HL-60 (cell line): ENCODE results near the gene P2RX2.

Experiments used
- POLR2AphosphoS5 ChIP-seq: IDR thresholded peaks from 2 replicates; pipeline ENCODE4 v1.6.1; 2012; ENCODE audit warnings: low read depth
- TF ChIP-seq, protein P1 (sequence below): IDR thresholded peaks from one replicate; pipeline ENCODE4 v1.5.1; 2011; ENCODE audit warnings: low read length, control low read depth, inconsistent platforms; ENCODE audit not compliant: insufficient read depth

DNA sequence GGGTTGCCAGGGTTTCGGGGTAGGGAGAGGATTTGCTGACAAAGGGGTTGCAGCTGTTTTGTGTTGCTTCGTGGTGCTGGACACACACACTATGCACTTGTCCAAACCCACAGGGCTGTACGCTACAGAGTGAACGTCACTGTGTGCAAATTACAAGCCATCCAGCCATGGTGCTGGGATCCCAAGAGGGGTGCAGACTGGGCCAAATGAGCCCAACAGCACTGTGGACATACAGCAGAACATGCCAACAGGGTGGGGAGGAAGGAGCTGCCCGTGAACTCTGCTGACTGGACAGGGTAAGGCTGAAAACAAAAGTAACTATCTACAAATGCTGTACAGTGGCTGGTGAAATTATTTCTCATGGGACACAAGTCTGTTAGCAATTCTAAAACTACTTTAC is 43.4 kb downstream of the P2RX2 start:
- TF ChIP-seq, protein P1, sequence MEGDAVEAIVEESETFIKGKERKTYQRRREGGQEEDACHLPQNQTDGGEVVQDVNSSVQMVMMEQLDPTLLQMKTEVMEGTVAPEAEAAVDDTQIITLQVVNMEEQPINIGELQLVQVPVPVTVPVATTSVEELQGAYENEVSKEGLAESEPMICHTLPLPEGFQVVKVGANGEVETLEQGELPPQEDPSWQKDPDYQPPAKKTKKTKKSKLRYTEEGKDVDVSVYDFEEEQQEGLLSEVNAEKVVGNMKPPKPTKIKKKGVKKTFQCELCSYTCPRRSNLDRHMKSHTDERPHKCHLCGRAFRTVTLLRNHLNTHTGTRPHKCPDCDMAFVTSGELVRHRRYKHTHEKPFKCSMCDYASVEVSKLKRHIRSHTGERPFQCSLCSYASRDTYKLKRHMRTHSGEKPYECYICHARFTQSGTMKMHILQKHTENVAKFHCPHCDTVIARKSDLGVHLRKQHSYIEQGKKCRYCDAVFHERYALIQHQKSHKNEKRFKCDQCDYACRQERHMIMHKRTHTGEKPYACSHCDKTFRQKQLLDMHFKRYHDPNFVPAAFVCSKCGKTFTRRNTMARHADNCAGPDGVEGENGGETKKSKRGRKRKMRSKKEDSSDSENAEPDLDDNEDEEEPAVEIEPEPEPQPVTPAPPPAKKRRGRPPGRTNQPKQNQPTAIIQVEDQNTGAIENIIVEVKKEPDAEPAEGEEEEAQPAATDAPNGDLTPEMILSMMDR = no peak
- no peak for TF ChIP-seq POLR2AphosphoS5
